ENCODE data around the gene FXYD5. TPM values are rescaled to one million over a fixed set of nuclear protein-coding genes. Genes with fewer than 3 reads are reported as not detected.

The FXYD5 gene
- total and polyA plus RNA-seq, 8 donors = 2.6 to 101 (median 16.8) TPM

GRCh38 chr19:35133826-35134225 lies 20.7 kb upstream of the FXYD5 start:
- Histone ChIP-seq H3K4me3 (no peak overlapping the region), H3K27ac (no peak overlapping the region), H3K36me3 (no peaks in the 10 kb centered on the region), H3K9me3 (no peaks in the 10 kb centered on the region), H3K27me3 (no peaks in the 10 kb centered on the region), H3K4me1 (peaks cover 3 to 10% (median 5%) of the 10 kb centered on the region in 3 donors)
- TF ChIP-seq CTCF (IDR thresholded peaks at IDR 0.05) = no peak
- ATAC-seq (no peak), DNase-seq (peak in 1 of 6 donors; percentile 47), FAIRE-seq (no peak)
- intact Hi-C loops (cut with DNase I) = loop anchor here in 2 of 3 donors (5.0 to 10.0 kb wide), 2 partner anchors 67 to 69 kb away; no protein-coding TSS in a partner anchor
- 62 to 65% methylated on average over 11 of the region's 11 CpGs for WGBS, 2 donors

- 70 to 72% methylated on average over 15 of the region's 15 CpGs for WGBS, 2 donors
- Histone ChIP-seq H3K27ac (no peak within 1 kb of the TSS), H3K36me3 (no peaks in the 10 kb centered on the region), H3K4me3 (no peak within 1 kb of the TSS), H3K4me1 (peaks cover 3 to 10% (median 5%) of the 10 kb centered on the region in 3 donors), H3K27me3 (no peaks in the 10 kb centered on the region), H3K9me3 (no peaks in the 10 kb centered on the region)
- no peak for TF ChIP-seq CTCF (IDR thresholded peaks at IDR 0.05)
- intact Hi-C loops (cut with DNase I) = loop anchor here in 2 of 3 donors (5.0 to 10.0 kb wide), 2 partner anchors 67 to 70 kb away; no protein-coding TSS in a partner anchor
- no peak for FAIRE-seq
- peak in 2 of 6 donors; percentile 17 to 45 for DNase-seq
- no peak for ATAC-seq
Observed at GRCh38 chr19:35134601-35135242, 19.8 kb upstream of the FXYD5 start, which contains the start of gene LGI4. Gene LGI4 (minus strand): TSS chr19:35135059. CDS start chr19:35134680, 379 bp downstream.

GRCh38 chr19:35135389-35135909 lies 19.1 kb upstream of the FXYD5 start:
- DNase-seq (peak; percentile 67 to 90 (median 80)), ATAC-seq (peak; percentile 71 to 85 (median 80)), FAIRE-seq (no peak)
- TF ChIP-seq CTCF (IDR thresholded peaks at IDR 0.05) = peak; percentile 78 to 88 (median 86)
- Histone ChIP-seq H3K4me1 (peaks cover 3 to 10% (median 5%) of the 10 kb centered on the region in 3 donors), H3K36me3 (no peaks in the 10 kb centered on the region), H3K4me3 (no peak overlapping the region), H3K27ac (no peak overlapping the region), H3K9me3 (no peaks in the 10 kb centered on the region), H3K27me3 (no peaks in the 10 kb centered on the region)
- 1% methylated on average over 7 of the region's 7 CpGs for WGBS, 2 donors
- intact Hi-C loops (cut with DNase I) = loop anchor here in 1 of 3 donors (10.0 kb wide), 1 partner anchor 71 kb away; no protein-coding TSS in a partner anchor

- DNase-seq (peak in 2 of 6 donors; percentile 19 to 47), FAIRE-seq (no peak), ATAC-seq (no peak)
- Histone ChIP-seq H3K4me3 (no peak overlapping the region), H3K4me1 (peaks cover 3 to 10% (median 5%) of the 10 kb centered on the region in 3 donors), H3K27ac (no peak overlapping the region), H3K36me3 (no peaks in the 10 kb centered on the region), H3K27me3 (no peaks in the 10 kb centered on the region), H3K9me3 (no peaks in the 10 kb centered on the region)
- no peak for TF ChIP-seq CTCF (IDR thresholded peaks at IDR 0.05)
- intact Hi-C loops (cut with DNase I) = loop anchor here in 1 of 3 donors (10.0 kb wide), 1 partner anchor 71 kb away; no protein-coding TSS in a partner anchor
- WGBS, 2 donors = 72 to 75% methylated on average over 11 of the region's 11 CpGs
Observed at GRCh38 chr19:35136231-35136630, 18.3 kb upstream of the FXYD5 start.

Measured in pancreas (tissue), 10 donors.